GM12878 (cell line): Measurements from ENCODE around the gene RAD51B. TPM values are rescaled to one million over a fixed set of nuclear protein-coding genes. Genes with fewer than 3 reads are reported as not detected.

Experiments
- ATAC-seq: fragments of 200-7000 bp; cut with Tn5 transposase; 3 replicates; pipeline ENCODE4 v1.9.1; 2020; ENCODE audit warnings: mild to moderate bottlenecking, moderate library complexity
- BruUV-seq: library from RNA; stranded (reverse); fragments of 400-500 nt; replicated peaks from 2 replicates; lab custom pipeline; 2021; lab: Mats Ljungman, UMichigan
- CTCF ChIA-PET: fragments of 300-600 bp; sonication (Branson Sonifier 250); formaldehyde crosslinking; extraction: SDS; loops from one replicate; lab custom pipeline; 2021; ENCODE audit warnings: inconsistent platforms; lab: Yijun Ruan, JAX
- POLR2A ChIA-PET: fragments of 350-600 bp; formaldehyde crosslinking; extraction: SDS; loops from one replicate; lab custom pipeline; 2021; ENCODE audit warnings: inconsistent platforms; lab: Charles Lee
- RAD21 ChIA-PET: fragments of 300-600 bp; sonication (Branson Sonifier 250); formaldehyde crosslinking; loops from one replicate; lab custom pipeline; 2023; ENCODE audit warnings: antibody characterized with exemption; ENCODE audit not compliant: unreplicated experiment; lab: Charles Lee
- SMC1A ChIA-PET: fragments of 300-600 bp; sonication (Branson Sonifier 250); formaldehyde crosslinking; loops from one replicate; lab custom pipeline; 2023; ENCODE audit not compliant: unreplicated experiment, uncharacterized antibody; lab: Charles Lee
- DNase-seq: peaks from one replicate; pipeline ENCODE4 v3.0.0-alpha.2; 2011; ENCODE audit warnings: low read depth, low spot score
- FAIRE-seq: peaks from 3 replicates; lab custom pipeline; 2011; peaks lifted over from hg19 to GRCh38; lab: Jason Lieb, UNC
- H2AFZ ChIP-seq: 2 replicates; pipeline ENCODE4 v1.6.0; 2011; ENCODE audit warnings: low read depth, low read length, control low read depth; ENCODE audit not compliant: control insufficient read depth
- H3K27ac ChIP-seq: 2 replicates; pipeline ENCODE4 v1.5.1; 2011; ENCODE audit warnings: control low read depth; ENCODE audit not compliant: control insufficient read depth, insufficient read depth
- H3K27me3 ChIP-seq, 2 experiments: replicated peaks in 1 of 2; 2 replicates each; pipeline versions ENCODE4 v1.6.0 to v1.6.1; 2011; ENCODE audit warnings: low read length in 1 of 2; ENCODE audit not compliant: control insufficient read depth in 2 of 2, insufficient read depth in 2 of 2
- H3K36me3 ChIP-seq, 2 experiments: 2 replicates each; pipeline ENCODE4 v1.5.1; 2011; ENCODE audit warnings: low read length in 1 of 2; ENCODE audit not compliant: control insufficient read depth in 2 of 2, insufficient read depth in 2 of 2
- H3K4me1 ChIP-seq: 2 replicates; pipeline ENCODE4 v1.6.1; 2011; ENCODE audit warnings: mild to moderate bottlenecking, low read length, moderate library complexity, mixed read lengths; ENCODE audit not compliant: control insufficient read depth, insufficient read depth
- H3K4me2 ChIP-seq: 2 replicates; pipeline ENCODE4 v1.6.0; 2011; ENCODE audit warnings: control low read depth; ENCODE audit not compliant: control insufficient read depth, insufficient read depth
- H3K4me3 ChIP-seq: fragments of 200-600 bp; sonication (generic); 2 replicates; pipeline ENCODE4 v1.5.1; 2016
- H3K79me2 ChIP-seq: 2 replicates; pipeline ENCODE4 v1.6.0; 2011; ENCODE audit warnings: low read length; ENCODE audit not compliant: control insufficient read depth, insufficient read depth
- H3K9ac ChIP-seq: 2 replicates; pipeline ENCODE4 v1.8.0; 2011; ENCODE audit warnings: low read length, control low read depth, mixed read lengths; ENCODE audit not compliant: control insufficient read depth, insufficient read depth
- H3K9me3 ChIP-seq: replicated peaks from 3 replicates; pipeline ENCODE4 v1.5.1; 2011; ENCODE audit warnings: mild to moderate bottlenecking, low read length; ENCODE audit not compliant: control insufficient read depth, insufficient read depth
- H4K20me1 ChIP-seq: 2 replicates; pipeline ENCODE4 v1.6.0; 2011; ENCODE audit not compliant: control insufficient read depth, insufficient read depth
- CBFB ChIP-seq: IDR thresholded peaks from 2 replicates; pipeline ENCODE4 v1.6.1; 2016; ENCODE audit warnings: antibody characterized with exemption, low read depth
- MYB ChIP-seq: fragments of 150-350 bp; IDR thresholded peaks from 2 replicates; pipeline ENCODE4 v1.6.1; 2014; ENCODE audit warnings: mild to moderate bottlenecking, low read depth, low read length, borderline replicate concordance
- NFXL1 ChIP-seq: fragments of 450-650 bp; IDR thresholded peaks from 2 replicates; pipeline ENCODE4 v1.6.1; 2017; ENCODE audit warnings: antibody characterized with exemption, mild to moderate bottlenecking, borderline replicate concordance
- NFYB ChIP-seq: IDR thresholded peaks from 2 replicates; pipeline ENCODE4 v1.6.1; 2011; ENCODE audit warnings: low read depth, mild to moderate bottlenecking, low read length, improper control_type of control experiment, moderate library complexity; ENCODE audit not compliant: insufficient read depth
- POU2F2 ChIP-seq: IDR thresholded peaks from 3 replicates; pipeline ENCODE4 v1.6.1; 2011; ENCODE audit warnings: low read depth, mild to moderate bottlenecking, low read length, borderline replicate concordance
- RAD51 ChIP-seq: fragments of 450-650 bp; IDR thresholded peaks from 2 replicates; pipeline ENCODE4 v1.6.1; 2016; ENCODE audit warnings: moderate library complexity, mild to moderate bottlenecking, inconsistent platforms
- RB1 ChIP-seq: fragments of 450-650 bp; formaldehyde crosslinking; IDR thresholded peaks from 2 replicates; pipeline ENCODE4 v1.6.1; 2017; ENCODE audit warnings: mild to moderate bottlenecking, borderline replicate concordance
- RBBP5 ChIP-seq: fragments of 200-600 bp; sonication (generic); conservative IDR thresholded peaks from 2 replicates; pipeline ENCODE4 v1.6.1; 2016
- RELB ChIP-seq: fragments of 450-650 bp; IDR thresholded peaks from 2 replicates; pipeline ENCODE4 v1.6.1; 2017; ENCODE audit warnings: low read depth, mild to moderate bottlenecking, moderate library complexity
- SREBF1 ChIP-seq: IDR thresholded peaks from 2 replicates; pipeline ENCODE4 v1.6.1; 2012; ENCODE audit warnings: mild to moderate bottlenecking, low read length
- WRNIP1 ChIP-seq: IDR thresholded peaks from 2 replicates; pipeline ENCODE4 v1.6.1; 2011; ENCODE audit warnings: low read depth, low read length, improper control_type of control experiment, borderline replicate concordance
- ZNF384 ChIP-seq: IDR thresholded peaks from 2 replicates; pipeline ENCODE4 v1.6.1; 2012; ENCODE audit warnings: low read depth, mild to moderate bottlenecking, low read length, improper control_type of control experiment, borderline replicate concordance
- WGBS: methylation state at CpG from one replicate; pipeline ENCODE4 v1.1.6; 2016; ENCODE audit warnings: low lambda C conversion rate; ENCODE audit not compliant: insufficient replicate concordance, insufficient coverage; ENCODE audit errors: missing lambda C conversion rate; 5-methylcytosine and 5-hydroxymethylcytosine counted together
- in situ Hi-C: fragments of 300-500 bp; cut with MboI; formaldehyde crosslinking; loops from 9 replicates; pipeline ENCODE4 v1.14.3; 2018; ENCODE audit warnings: mixed read lengths
- intact Hi-C: fragments of 100-400 bp; cut with micrococcal nuclease; formaldehyde crosslinking; loops from one replicate; pipeline ENCODE4 v1.14.2; 2022; ENCODE audit not compliant: unreplicated experiment
- polyA plus RNA-seq, 11 experiments: library from polyadenylated mRNA; depleted of rRNA in 4 of 11; unstranded in 6 of 11; stranded (reverse) in 5 of 11; fragments of >200 nt; fragmentation: Nextera tagmentation in 4 of 11; fragmentation: Illumina TruSeq in 1 of 11; extraction: Ambion mirVana in 4 of 11; extraction: Trizol in 1 of 11; gene quantifications; 1 replicate in 1 of 11; 2 replicates in 10 of 11; pipeline versions ENCODE4 v1.2.1 to v1.2.3, GENCODE V29; 2011 to 2016; ENCODE audit warnings: inconsistent platforms in 2 of 11, missing spikeins in 2 of 11, low read depth in 1 of 11
- total RNA-seq, 4 experiments: library from RNA; depleted of rRNA in 3 of 4; stranded (reverse); fragments of >200 nt in 3 of 4; fragmentation: Illumina TruSeq in 1 of 4; extraction: Trizol in 1 of 4; gene quantifications; 2 replicates each; pipeline versions ENCODE4 v1.2.1 to v1.2.3, GENCODE V29; 2013 to 2021
- TF ChIP-seq, protein P1 (sequence below): IDR thresholded peaks from 2 replicates; pipeline ENCODE4 v1.6.1; 2011; ENCODE audit warnings: mild to moderate bottlenecking, low read depth, low read length, moderate library complexity; ENCODE audit not compliant: insufficient replicate concordance
- TF ChIP-seq, protein P2 (sequence below): fragments of 450-650 bp; IDR thresholded peaks from 2 replicates; pipeline ENCODE4 v1.6.1; 2017; ENCODE audit warnings: mild to moderate bottlenecking, low read depth, inconsistent platforms; ENCODE audit not compliant: poor library complexity, severe bottlenecking

RAD51B gene
- total and polyA plus RNA-seq, 10 of the 15 experiments (the other 5 are each of a cell fraction or from before 2014, with no cell fraction given) = 9.8 to 26.8 (median 21.3) TPM

- ChIA-PET CTCF (interaction anchor here (1.2 kb wide), 1 partner anchor 17 kb away, joined by 5 read pairs; no protein-coding TSS in a partner anchor), RAD21 (no interaction called here), POLR2A (no interaction called here), SMC1A (no interaction called here)
- Histone ChIP-seq H3K4me3 (no peak overlapping the region), H3K4me1 (no peaks in the 10 kb centered on the region), H4K20me1 (no peaks in the 10 kb centered on the region), H3K9ac (no peak overlapping the region), H3K27ac (no peak overlapping the region), H2AFZ (no peak overlapping the region), H3K27me3 (no peaks in the 10 kb centered on the region), H3K79me2 (no peaks in the 10 kb centered on the region), H3K36me3 (no peaks in the 10 kb centered on the region), H3K9me3 (peaks cover 4% of the 10 kb centered on the region; the same call in 2 of the 3 replicates), H3K4me2 (no peak overlapping the region)
- FAIRE-seq (no peak), ATAC-seq (no peak), DNase-seq (no peak)
- no TSS peak for BruUV-seq
- intact Hi-C loops = no loop called here
- in situ Hi-C loops = no loop called here
- 95% methylated on average over 2 of the region's 2 CpGs for WGBS
- no peak for TF ChIP-seq ZNF384
- no peak for TF ChIP-seq MYB
- no peak for TF ChIP-seq NFXL1
- TF ChIP-seq RELB = no peak
- TF ChIP-seq CBFB = no peak
- no peak for TF ChIP-seq RAD51
- no peak for TF ChIP-seq RBBP5
- no peak for TF ChIP-seq RB1
- no peak for TF ChIP-seq SREBF1
- TF ChIP-seq, protein P1, sequence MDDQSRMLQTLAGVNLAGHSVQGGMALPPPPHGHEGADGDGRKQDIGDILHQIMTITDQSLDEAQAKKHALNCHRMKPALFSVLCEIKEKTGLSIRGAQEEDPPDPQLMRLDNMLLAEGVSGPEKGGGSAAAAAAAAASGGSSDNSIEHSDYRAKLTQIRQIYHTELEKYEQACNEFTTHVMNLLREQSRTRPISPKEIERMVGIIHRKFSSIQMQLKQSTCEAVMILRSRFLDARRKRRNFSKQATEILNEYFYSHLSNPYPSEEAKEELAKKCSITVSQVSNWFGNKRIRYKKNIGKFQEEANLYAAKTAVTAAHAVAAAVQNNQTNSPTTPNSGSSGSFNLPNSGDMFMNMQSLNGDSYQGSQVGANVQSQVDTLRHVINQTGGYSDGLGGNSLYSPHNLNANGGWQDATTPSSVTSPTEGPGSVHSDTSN = no peak
- TF ChIP-seq WRNIP1 = no peak
- TF ChIP-seq NFYB = no peak
- TF ChIP-seq POU2F2 = no peak
- TF ChIP-seq, protein P2, sequence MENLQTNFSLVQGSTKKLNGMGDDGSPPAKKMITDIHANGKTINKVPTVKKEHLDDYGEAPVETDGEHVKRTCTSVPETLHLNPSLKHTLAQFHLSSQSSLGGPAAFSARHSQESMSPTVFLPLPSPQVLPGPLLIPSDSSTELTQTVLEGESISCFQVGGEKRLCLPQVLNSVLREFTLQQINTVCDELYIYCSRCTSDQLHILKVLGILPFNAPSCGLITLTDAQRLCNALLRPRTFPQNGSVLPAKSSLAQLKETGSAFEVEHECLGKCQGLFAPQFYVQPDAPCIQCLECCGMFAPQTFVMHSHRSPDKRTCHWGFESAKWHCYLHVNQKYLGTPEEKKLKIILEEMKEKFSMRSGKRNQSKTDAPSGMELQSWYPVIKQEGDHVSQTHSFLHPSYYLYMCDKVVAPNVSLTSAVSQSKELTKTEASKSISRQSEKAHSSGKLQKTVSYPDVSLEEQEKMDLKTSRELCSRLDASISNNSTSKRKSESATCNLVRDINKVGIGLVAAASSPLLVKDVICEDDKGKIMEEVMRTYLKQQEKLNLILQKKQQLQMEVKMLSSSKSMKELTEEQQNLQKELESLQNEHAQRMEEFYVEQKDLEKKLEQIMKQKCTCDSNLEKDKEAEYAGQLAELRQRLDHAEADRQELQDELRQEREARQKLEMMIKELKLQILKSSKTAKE = no peak
Measured at GRCh38 chr14:68034896-68035295, 215.3 kb downstream of the RAD51B start.
